AG09319 (cell line): Measurements from ENCODE around the gene BTG1.

ENCODE experiments used
- DNase-seq: peaks from one replicate; pipeline ENCODE4 v3.0.0-alpha.2; 2010; ENCODE audit warnings: low read depth; ENCODE audit errors: extremely low read depth
- TF ChIP-seq, protein P1 (sequence below): IDR thresholded peaks from 2 replicates; pipeline ENCODE4 v1.5.1; 2011; ENCODE audit warnings: low read depth, mild to moderate bottlenecking, inconsistent platforms, low read length, moderate library complexity

BTG1 gene

DNA sequence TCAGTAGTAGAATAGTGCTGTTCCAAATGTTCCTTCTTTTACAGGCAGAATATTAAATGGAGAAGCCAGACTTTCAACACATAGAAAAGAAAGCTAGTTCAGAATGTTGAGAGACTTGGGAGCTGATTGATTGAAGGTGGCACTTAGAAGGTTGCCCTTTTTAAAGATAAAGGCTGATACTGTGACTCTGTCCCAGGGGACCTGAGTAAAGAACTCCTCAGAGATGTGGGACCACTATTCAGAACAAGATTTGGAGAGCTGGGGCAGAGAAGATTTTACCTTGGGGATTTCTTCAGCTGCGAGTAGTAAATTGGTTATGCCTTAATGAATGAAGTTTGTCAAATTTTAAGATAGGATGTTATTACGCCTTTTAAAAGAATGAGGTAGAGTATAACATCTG is 21.4 kb upstream of the BTG1 start:
- no peak for DNase-seq
- TF ChIP-seq, protein P1, sequence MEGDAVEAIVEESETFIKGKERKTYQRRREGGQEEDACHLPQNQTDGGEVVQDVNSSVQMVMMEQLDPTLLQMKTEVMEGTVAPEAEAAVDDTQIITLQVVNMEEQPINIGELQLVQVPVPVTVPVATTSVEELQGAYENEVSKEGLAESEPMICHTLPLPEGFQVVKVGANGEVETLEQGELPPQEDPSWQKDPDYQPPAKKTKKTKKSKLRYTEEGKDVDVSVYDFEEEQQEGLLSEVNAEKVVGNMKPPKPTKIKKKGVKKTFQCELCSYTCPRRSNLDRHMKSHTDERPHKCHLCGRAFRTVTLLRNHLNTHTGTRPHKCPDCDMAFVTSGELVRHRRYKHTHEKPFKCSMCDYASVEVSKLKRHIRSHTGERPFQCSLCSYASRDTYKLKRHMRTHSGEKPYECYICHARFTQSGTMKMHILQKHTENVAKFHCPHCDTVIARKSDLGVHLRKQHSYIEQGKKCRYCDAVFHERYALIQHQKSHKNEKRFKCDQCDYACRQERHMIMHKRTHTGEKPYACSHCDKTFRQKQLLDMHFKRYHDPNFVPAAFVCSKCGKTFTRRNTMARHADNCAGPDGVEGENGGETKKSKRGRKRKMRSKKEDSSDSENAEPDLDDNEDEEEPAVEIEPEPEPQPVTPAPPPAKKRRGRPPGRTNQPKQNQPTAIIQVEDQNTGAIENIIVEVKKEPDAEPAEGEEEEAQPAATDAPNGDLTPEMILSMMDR = no peak

DNA sequence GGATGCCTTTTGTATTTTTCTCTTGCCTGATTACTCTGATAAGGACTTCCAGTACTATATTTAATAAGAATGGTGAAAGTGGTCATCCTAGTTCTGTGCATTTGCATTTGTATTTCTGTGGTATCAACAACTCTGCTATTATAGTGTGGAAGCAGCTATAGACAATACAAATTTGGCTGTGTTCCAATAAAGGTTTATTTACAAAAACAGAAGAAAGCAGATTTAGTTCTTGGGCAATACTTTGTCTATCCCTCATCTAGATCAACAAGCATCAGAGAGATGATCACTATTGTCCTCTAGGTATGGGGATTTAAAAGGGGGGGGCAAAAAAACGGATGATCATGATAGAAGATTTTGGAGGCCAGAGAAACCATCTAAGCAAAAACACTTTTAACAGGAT is 19.1 kb upstream of the BTG1 start:
- DNase-seq = no peak
- TF ChIP-seq, protein P1 = no peak

GRCh38 chr12:92162079-92162478 is 16.4 kb upstream of the BTG1 start:
- TF ChIP-seq, protein P1 = no peak
- DNase-seq = no peak

DNA sequence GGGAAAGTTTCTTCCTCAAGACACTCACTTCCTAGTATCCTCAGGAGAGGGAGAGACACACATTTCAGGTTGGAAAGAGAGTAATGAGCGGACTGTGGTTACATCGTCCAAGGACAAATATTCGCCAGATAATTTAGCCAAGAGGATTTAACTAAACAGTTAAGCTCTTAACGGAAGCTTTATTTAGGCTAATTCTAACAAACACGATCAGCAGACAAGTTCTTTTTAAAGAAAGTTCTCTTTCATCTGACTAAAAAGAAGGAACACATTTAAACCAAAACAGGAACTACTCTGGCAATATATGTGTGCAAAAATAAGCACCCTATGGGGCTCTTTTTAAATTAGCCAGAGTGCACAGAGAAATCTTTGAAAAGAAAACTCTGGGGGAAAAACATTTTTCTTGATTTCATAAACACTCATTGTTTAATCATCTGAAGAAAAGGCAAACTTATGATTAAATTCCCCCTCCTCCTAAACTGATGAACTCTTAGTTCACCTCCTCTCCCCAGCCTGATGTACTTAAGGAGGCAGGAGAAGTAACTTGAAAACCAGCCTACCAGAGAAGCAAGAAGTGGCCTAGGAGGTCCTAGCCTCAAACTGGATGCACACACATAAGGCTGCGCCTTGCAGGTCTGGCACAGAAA is 13.3 kb upstream of the BTG1 start:
- DNase-seq = no peak
- TF ChIP-seq, protein P1 = no peak

DNA sequence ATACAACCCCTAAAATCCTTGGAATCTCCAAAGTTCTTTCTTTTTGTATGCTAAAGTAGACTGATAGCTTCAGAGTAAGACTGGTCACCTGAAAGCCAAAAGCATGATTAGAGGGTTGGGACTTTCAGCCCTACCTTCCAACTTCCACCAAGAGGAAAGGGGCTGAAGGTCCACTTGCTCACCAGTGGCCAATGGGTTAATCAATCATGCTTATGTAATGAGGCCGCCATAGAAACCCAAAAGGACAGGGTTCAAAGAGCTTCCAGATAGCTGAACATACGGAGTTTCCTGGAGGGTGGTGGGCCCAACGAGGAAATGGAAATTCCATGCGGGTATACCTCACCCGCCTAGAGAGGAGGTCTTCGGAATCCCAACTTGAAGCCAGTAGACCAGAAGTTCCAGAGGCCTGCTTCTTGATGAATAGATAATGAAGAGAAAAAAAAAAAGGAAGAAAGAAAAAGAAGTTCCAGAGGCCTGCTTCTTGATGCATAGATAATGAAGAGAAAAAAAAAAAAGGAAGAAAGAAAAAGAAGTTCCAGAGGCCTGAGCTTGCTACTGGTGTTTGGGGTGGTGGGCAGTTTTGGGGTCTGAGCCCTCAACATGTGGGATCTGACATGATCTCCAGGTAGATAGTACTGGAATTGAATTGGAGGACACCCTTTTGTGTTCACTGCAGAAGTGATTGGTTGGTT is 11.2 kb upstream of the BTG1 start:
- TF ChIP-seq, protein P1 = no peak
- DNase-seq = no peak

DNA sequence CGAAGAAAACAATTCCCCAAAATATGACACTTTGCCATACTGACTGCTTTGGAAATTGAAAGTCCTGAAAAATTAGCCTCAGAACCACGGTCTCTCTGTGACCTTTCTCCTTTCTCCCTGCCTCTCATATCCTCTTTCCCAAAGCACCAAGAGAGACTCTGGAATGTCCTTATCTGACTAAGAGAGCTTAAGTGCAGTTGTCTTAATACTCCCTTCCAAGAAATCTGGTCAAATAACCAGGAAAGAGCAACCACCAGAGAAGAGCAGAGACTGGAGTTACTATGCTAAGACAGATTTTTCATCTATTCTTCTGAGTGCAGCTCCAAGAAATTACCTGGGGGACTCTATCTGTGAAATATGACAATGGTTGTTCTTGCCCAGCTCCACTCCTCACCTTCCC is 10.5 kb upstream of the BTG1 start:
- TF ChIP-seq, protein P1 = no peak
- DNase-seq = no peak

DNA sequence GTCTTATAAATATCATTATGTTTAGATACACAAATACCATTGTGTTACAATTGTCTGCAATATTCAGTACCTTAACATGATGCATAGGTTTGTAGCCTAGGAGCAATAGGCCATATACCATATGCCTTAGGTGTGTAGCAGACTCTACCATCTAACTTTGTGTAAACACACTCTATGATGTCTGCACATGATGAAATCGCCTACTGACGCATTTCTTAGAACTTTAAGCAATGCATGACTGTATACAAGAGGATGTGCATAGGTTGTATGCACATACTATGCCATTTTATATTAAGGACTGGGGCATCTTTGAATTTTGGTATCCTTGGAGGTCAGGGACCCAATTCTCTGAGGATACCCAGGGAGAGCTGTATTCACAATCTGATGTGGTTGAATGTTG is 10.1 kb upstream of the BTG1 start:
- TF ChIP-seq, protein P1 = no peak
- DNase-seq = no peak
